HG03280 (cell line): ENCODE data around the gene LCOR.
"Not testable (repeated sequence)": the region's sequence is repeated elsewhere in the genome, so short reads cannot be mapped to it uniquely, and the experiment has no call there.

Source experiments
- ATAC-seq: cut with Tn5 transposase; IDR thresholded peaks from one replicate; pipeline ENCODE4 v1.9.1; 2021; ENCODE audit warnings: mild to moderate bottlenecking, moderate library complexity; ENCODE audit not compliant: unreplicated experiment

LCOR gene

GRCh38 chr10:97028126-97028831, 196.2 kb downstream of the LCOR start:
- ATAC-seq: no peak

- ATAC-seq: no peak
Measured at GRCh38 chr10:97028832-97029178, 196.7 kb downstream of the LCOR start.

- no peak for ATAC-seq
Measured at GRCh38 chr10:97029271-97029670, 197.2 kb downstream of the LCOR start.

GRCh38 chr10:97030894-97031293, 198.8 kb downstream of the LCOR start:
- no peak for ATAC-seq

GRCh38 chr10:97031459-97031858, 199.4 kb downstream of the LCOR start:
- no peak for ATAC-seq

- ATAC-seq: no peak
Measured at GRCh38 chr10:97032624-97033023, 200.5 kb downstream of the LCOR start.

GRCh38 chr10:97033841-97034240, 201.7 kb downstream of the LCOR start:
- not testable (repeated sequence) for ATAC-seq

- no peak for ATAC-seq
Measured at GRCh38 chr10:97034301-97034700, 202.2 kb downstream of the LCOR start.

- ATAC-seq: no peak
Measured at GRCh38 chr10:97034958-97035769, 203.1 kb downstream of the LCOR start.

GRCh38 chr10:97037365-97038361, 205.6 kb downstream of the LCOR start:
- peak; percentile 66 for ATAC-seq

- ATAC-seq: no peak
Measured at GRCh38 chr10:97038688-97039087, 206.6 kb downstream of the LCOR start.

- ATAC-seq: no peak
Measured at GRCh38 chr10:97039538-97040247, 207.6 kb downstream of the LCOR start.

- no peak for ATAC-seq
Measured at GRCh38 chr10:97040248-97040584, 208.1 kb downstream of the LCOR start.

- ATAC-seq: no peak
Measured at GRCh38 chr10:97040706-97041105, 208.6 kb downstream of the LCOR start.

- no peak for ATAC-seq
Measured at GRCh38 chr10:97042081-97042480, 210.0 kb downstream of the LCOR start.

GRCh38 chr10:97042716-97043562, 210.8 kb downstream of the LCOR start:
- ATAC-seq: no peak

GRCh38 chr10:97043563-97043855, 211.4 kb downstream of the LCOR start:
- ATAC-seq: no peak
